ENCODE measurements around the gene SLAIN1. TPM values are rescaled to one million over a fixed set of nuclear protein-coding genes. Genes with fewer than 3 reads are reported as not detected.

SLAIN1 gene
- total and polyA plus RNA-seq, 2 of the 4 experiments (the other 2 are of a cell fraction), result 0.29 to 0.36 TPM

GRCh38 chr13:77784515-77784914 lies 87.0 kb downstream of the SLAIN1 start:
- POLR2A ChIA-PET (ENCODE audit: unreplicated experiment), result no interaction called here
- H4K8ac ChIP-seq (ENCODE audit: low read depth in 2 of 2, low read length in 2 of 2), result no peak overlapping the region
- intact Hi-C loops (cut with micrococcal nuclease), result no loop called here

More at GRCh38 chr13:77784515-77784914, 87.0 kb downstream of the SLAIN1 start:
- Histone ChIP-seq H2BK5ac (ENCODE audit: low read depth, low read length, poor library complexity, severe bottlenecking) (no peak overlapping the region), H2BK120ac (ENCODE audit: low read depth, low read length) (no peak overlapping the region), H3K14ac (replicated peaks; ENCODE audit: low read depth, low read length) (no peak overlapping the region), H3K23ac (ENCODE audit: low read depth, low read length) (no peak overlapping the region), H3K4me3 (ENCODE audit: insufficient read depth, low read depth, low read length) (no peak overlapping the region), H3K36me3 (ENCODE audit: control insufficient read depth, insufficient read depth, low read length) (no peaks in the 10 kb centered on the region), H3K9me3 (ENCODE audit: control insufficient read depth, insufficient read depth, low read length) (no peaks in the 10 kb centered on the region), H3K4me2 (ENCODE audit: low read depth, low read length) (no peak overlapping the region), H3K9me1 (ENCODE audit: insufficient read depth, low read length) (no peaks in the 10 kb centered on the region), H3K56ac (ENCODE audit: extremely low read depth, insufficient read depth, low read length) (no peak overlapping the region), H2AK5ac (ENCODE audit: low read depth, low read length) (no peak overlapping the region), H2BK15ac (ENCODE audit: low read depth, low read length) (no peak overlapping the region), H2AFZ (replicated peaks; ENCODE audit: low read length, poor library complexity) (no peak overlapping the region), H3K9ac (ENCODE audit: low read depth, low read length) (no peak overlapping the region), H3K4me1 (ENCODE audit: control insufficient read depth, insufficient read depth, low read length) (peaks cover 9% of the 10 kb centered on the region; the same call in 1 of the 2 replicates), H3K27me3 (ENCODE audit: control insufficient read depth, insufficient read depth, low read length) (no peaks in the 10 kb centered on the region), H4K5ac (ENCODE audit: low read depth, low read length) (no peak overlapping the region; the same call in 1 of the 2 replicates), H4K20me1 (ENCODE audit: insufficient read depth, low read length) (no peaks in the 10 kb centered on the region), H3K4ac (ENCODE audit: low read depth, low read length) (no peak overlapping the region), H3K79me1 (ENCODE audit: low read depth in 1 of 2, low read length in 2 of 2) (no peaks in the 10 kb centered on the region), H3K18ac (ENCODE audit: low read depth, low read length) (no peak overlapping the region), H2BK20ac (ENCODE audit: low read depth, low read length) (no peak overlapping the region), H2AK9ac (replicated peaks; ENCODE audit: low read depth, low read length, poor library complexity) (no peak overlapping the region), H4K91ac (ENCODE audit: insufficient read depth, low read depth, low read length) (no peak overlapping the region), H3K27ac (ENCODE audit: insufficient read depth, low read length) (no peak overlapping the region)
- DNase-seq, result no peak
- BruUV-seq (replicated peaks), result no TSS peak
- in situ Hi-C loops (cut with MboI; ENCODE audit: low sequenced_read_pairs), result no loop called here
- dilution Hi-C loops (cut with HindIII; ENCODE audit: low sequenced_read_pairs, unreplicated experiment), result no loop called here
- 82% methylated on average over 2 of the region's 5 CpGs; no CpG with 5 or more reads in 1 of the 2 experiments for WGBS, 2 experiments (ENCODE audit: extremely low coverage in 2 of 2, insufficient read length in 1 of 2)
- ATAC-seq (ENCODE audit: low read depth), result no peak
- CTCF ChIA-PET, result interaction anchor here (1.2 kb wide), 1 partner anchor 22 kb away, joined by 4 read pairs; no protein-coding TSS in a partner anchor
- TF ChIP-seq RFX5 (IDR thresholded peaks at IDR 0.05; ENCODE audit: low read depth, low read length), result no peak
- TF ChIP-seq MAZ (IDR thresholded peaks at IDR 0.05; ENCODE audit: borderline replicate concordance, low read depth, low read length), result no peak
- TF ChIP-seq POLR2A (IDR thresholded peaks at IDR 0.05; ENCODE audit: low read depth, low read length), result no peak
- TF ChIP-seq, protein P1, sequence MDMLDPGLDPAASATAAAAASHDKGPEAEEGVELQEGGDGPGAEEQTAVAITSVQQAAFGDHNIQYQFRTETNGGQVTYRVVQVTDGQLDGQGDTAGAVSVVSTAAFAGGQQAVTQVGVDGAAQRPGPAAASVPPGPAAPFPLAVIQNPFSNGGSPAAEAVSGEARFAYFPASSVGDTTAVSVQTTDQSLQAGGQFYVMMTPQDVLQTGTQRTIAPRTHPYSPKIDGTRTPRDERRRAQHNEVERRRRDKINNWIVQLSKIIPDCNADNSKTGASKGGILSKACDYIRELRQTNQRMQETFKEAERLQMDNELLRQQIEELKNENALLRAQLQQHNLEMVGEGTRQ (IDR thresholded peaks at IDR 0.05; ENCODE audit: low read depth, low read length), result no peak
